HG03039 (cell line): ENCODE data around the gene VWA8.
"Not testable (repeated sequence)": the region's sequence is repeated elsewhere in the genome, so short reads cannot be mapped to it uniquely, and the experiment has no call there.

ENCODE experiments used
- ATAC-seq: cut with Tn5 transposase; IDR thresholded peaks from one replicate; pipeline ENCODE4 v1.9.1; 2021; ENCODE audit warnings: mild to moderate bottlenecking, moderate library complexity; ENCODE audit not compliant: unreplicated experiment

Gene VWA8

GRCh38 chr13:41812237-41812636 is 148.7 kb downstream of the VWA8 start:
- no peak for ATAC-seq

DNA sequence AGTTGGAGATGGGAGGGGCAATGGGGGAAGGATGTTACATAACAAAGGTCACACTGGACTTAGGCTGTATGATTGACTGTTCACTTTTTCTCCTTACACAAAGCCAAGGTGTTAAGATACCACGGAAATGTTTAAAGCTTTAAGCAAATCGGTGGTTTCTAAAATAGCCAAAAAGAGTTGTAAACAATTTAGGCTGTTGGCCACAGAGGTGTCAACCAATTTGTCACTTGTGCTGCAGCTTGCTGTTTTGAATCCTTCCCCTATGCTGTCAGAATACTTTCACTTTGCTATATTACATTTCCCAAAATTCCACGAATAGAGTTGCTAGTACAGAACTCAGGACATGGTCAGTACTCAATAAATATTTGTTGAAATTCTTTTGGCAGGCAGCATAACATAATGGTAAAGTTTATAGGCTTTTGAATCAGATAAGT is 149.3 kb downstream of the VWA8 start:
- ATAC-seq: no peak

- ATAC-seq: no peak
Observed at GRCh38 chr13:41809962-41810361, 150.9 kb downstream of the VWA8 start.

DNA sequence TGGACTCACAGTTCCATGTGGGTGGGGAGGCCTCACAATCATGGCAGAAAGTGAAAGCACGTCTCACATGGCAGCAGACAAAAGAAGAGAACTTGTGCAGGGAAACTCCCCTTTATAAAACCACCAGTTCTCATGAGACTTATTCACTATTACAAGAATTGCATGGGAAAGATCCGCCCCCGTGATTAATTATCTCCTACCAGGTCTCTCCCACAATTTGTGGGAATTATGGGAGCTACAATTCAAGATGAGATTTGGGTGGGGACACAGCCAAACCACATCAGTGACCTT is 157.5 kb downstream of the VWA8 start:
- ATAC-seq: not testable (repeated sequence)

DNA sequence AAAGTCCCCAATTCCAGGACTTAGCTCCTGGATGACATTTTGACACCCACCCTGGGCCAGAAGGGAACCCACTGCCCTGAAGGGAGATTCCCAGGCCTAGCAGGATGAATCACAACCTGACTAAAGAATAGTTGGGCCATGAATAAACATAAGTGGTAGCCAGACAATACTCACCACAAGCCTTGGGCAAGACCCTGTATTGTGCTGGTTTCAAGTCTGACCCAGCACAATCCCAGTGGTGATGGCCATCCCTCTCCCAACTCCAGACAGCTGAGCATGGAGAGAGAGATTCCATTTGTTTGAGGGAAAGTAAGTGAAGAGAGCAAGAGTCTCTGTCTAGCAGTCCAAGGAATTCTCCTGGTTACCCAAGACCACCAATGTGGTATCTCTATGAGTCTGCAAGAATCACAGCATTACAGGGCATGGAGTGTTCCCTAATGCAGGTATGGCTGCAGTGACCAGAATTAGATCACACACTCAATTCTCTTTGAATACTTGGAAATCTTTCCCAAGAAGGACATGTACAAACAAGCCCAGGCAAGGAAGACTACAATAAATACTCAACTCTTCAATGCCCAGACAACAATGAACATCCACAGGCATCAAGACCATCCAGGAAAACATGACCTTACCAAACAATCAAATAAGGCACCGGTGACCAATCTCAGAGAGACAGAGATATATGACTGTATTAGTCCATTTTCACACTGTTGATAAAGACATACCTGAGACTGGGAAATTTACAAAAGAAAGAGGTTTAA is 158.0 kb downstream of the VWA8 start:
- ATAC-seq: no peak

DNA sequence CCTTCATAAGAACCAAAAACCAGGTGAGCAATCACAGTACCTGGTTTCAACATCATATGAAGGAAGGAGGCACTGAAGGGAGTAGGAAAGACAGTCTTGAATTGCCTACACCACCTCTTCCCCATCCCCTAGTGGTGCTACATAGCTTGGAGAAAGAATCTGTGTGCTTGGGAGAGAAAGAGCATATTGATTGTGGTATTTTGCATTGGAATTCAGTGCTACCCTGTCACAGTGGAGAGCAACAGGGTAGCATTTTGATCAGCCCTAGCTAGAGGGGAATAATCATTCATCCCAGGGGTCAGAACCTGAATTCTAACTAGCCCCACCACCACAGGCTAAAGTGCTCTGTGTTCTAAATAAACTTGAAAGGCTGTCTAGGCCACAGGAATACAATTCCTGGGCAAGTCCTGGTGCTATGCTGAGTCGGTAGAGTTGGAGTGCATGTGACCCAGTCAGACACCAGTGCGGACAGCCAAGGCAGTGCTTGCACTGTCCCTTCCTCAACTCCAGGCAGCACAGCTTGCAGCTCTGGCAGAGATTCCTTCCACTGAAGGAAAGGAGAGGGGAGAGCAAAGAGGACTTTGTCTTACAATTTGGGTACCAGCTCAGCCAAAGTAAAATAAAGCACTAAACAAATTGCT is 158.7 kb downstream of the VWA8 start:
- ATAC-seq: no peak

DNA sequence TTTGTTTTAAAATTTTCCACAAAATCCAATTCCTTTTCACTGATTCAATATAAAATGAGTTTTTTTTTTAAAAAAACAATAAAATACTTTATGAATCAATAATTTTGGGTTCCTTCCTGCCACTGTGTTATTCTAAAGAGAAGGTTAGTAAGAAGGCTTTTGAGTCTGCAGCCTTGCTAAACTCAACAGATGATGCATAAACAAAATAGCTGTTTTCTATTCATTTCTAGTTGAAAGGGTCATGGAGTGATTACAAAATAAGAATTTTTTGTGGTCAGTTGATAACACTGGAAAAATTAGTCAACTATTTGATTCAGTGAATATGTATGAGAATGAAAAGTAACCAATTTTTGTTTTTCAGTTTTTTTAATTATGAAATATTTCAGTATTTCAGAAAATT is 169.9 kb downstream of the VWA8 start:
- no peak for ATAC-seq

DNA sequence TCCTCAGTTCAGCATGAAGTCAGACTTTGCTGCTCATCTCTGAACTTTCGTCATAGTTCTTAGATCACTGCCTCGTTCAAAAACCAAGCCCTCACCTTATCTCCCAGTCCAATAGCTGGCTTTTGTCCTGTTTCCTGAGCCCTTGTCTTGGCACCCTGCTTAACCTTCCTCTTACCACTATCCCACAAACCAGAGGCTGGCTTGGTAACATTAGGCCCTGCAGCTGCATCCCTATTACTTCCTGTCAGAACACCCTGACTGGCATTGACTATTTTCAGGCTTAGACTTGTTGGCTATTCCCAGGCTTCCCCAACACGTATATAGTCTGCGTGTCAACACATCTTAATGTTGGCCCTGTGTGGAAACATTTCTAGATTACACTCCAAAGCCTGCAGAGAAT is 172.4 kb downstream of the VWA8 start:
- ATAC-seq: no peak

- ATAC-seq: no peak
Observed at GRCh38 chr13:41785402-41786172, 175.3 kb downstream of the VWA8 start.

DNA sequence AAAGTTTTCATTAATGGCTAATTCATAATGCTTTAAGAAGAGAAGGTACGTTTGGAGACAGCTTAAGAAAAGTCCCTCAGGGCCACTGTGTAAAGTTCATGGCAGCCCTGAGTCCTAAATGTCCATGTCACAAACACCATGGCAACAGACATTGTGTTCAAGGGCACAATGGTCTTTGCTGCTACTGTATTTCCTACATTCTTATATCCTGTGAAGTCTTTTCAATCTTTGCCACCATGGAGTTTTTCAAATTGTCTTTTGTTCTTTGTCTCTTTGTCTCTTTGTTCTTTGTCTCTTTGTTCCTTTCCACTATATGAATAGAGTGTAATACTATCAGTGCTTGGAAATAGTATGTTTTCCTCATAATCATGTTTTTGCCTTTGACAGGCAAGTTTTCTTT is 178.8 kb downstream of the VWA8 start:
- no peak for ATAC-seq

- no peak for ATAC-seq
Observed at GRCh38 chr13:41780715-41781706, 179.9 kb downstream of the VWA8 start.

DNA sequence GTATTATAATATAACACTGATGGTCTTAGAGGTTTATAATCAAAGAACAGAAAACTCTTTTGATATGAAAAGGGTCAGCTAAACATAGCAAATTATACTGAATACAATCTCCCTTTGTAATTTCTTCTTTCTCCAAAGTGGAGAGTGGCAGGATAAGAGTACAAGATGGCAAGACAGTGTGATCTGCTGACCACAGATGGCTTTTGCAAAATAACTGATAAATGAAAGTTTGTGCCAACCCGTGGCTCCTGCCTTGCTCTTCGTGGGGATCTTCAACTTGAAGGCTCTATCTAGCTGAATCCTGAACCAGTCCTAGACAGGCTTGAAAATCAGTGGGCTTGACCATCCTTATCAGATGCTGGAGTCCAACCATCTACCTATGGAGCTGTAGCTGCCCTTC is 185.7 kb downstream of the VWA8 start:
- ATAC-seq: no peak

GRCh38 chr13:41774605-41775218 is 186.2 kb downstream of the VWA8 start:
- ATAC-seq: no peak

DNA sequence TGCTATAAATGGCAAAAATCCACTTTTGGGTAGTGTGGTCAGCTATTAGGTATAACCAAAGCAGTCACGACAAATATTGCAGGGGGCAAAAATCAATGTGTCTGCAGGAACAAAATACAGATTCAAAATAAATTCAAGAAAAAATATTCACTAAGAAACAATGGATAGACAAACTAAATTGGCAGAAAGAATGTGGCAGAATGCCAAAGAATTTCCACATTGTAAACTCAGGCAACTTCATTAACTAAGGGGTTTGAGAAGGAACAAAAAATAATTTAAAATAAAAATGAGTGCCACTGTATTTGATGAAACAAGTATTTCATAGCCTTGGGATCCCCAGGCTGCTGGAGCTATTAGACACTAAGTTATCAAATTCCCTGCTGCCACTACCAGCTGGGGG is 193.1 kb downstream of the VWA8 start:
- ATAC-seq: no peak

- no peak for ATAC-seq
Observed at GRCh38 chr13:41766439-41766838, 194.5 kb downstream of the VWA8 start.

GRCh38 chr13:41765813-41766212 is 195.1 kb downstream of the VWA8 start:
- ATAC-seq: no peak

DNA sequence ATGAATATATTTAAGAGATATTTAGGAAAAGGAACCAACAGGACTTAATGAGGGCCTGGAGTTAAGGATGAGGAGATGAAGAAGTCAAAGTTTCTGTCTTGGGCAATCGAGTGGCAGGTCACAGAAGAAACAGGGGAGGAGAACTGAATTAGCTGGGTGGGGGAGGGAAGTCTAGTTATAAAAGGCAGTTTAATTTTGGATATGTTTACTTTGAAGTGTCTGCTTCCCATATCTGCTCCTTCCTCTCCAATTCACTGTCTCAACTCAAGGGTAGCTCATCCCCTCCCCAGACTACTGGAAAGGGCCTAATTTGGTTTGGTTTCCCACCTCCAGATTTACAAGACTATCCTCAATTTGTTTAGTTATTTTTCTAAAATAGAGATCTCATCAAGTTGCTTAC is 195.9 kb downstream of the VWA8 start:
- ATAC-seq: no peak

GRCh38 chr13:41764558-41764957 is 196.4 kb downstream of the VWA8 start:
- ATAC-seq: no peak

- no peak for ATAC-seq
Observed at GRCh38 chr13:41763782-41764181, 197.1 kb downstream of the VWA8 start.

DNA sequence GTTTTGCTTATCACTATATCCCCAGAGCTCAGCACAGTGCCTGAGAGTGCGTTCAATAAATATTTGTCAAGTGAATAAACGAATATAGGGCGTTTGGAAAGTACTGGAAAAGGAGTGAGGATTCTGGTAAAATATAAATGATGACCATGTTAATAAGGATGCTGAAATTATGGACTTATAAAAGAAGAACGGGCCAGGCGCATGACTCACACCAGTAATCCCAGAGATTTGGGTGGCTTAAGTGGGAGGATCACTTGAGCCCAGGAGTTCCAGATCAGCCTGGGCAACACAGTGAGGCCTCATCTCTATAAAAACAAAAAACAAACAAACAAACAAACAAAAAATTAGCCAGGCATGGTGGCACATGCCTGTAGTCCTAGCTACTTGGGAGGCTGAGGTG is 198.1 kb downstream of the VWA8 start:
- ATAC-seq: no peak
